K562 (cell line): ENCODE measurements around the gene CARD14. TPM values are rescaled to one million over a fixed set of nuclear protein-coding genes. Genes with fewer than 3 reads are reported as not detected.

Experiments
- ATAC-seq: fragments of 200-7000 bp; cut with Tn5 transposase; 3 replicates; pipeline ENCODE4 v1.9.1; 2020; ENCODE audit warnings: moderate library complexity
- BruUV-seq: library from RNA; stranded (reverse); fragments of 400-500 nt; replicated peaks from 2 replicates; lab custom pipeline; 2021; lab: Mats Ljungman, UMichigan
- CTCF ChIA-PET: fragments of 300-600 bp; formaldehyde crosslinking; extraction: SDS; loops from one replicate; lab custom pipeline; 2021; ENCODE audit warnings: low intra/inter-chr PET ratio; lab: Yijun Ruan, JAX
- POLR2A ChIA-PET: fragments of 300-600, 350-650 bp; sonication (Branson Sonifier 250); formaldehyde crosslinking; extraction: SDS; loops from one replicate; lab custom pipeline; 2021; ENCODE audit warnings: antibody characterized with exemption, inconsistent platforms; lab: Yijun Ruan, JAX
- DNase-seq, 4 experiments: peaks; one replicate each; pipeline versions ENCODE4 v3.0.0 to v3.0.0-alpha.2; 2011 to 2018; ENCODE audit warnings: low spot score in 3 of 4, mixed read lengths in 3 of 4; ENCODE audit errors: extremely low read depth in 1 of 4
- FAIRE-seq: peaks from 2 replicates; lab custom pipeline; 2011; peaks lifted over from hg19 to GRCh38; lab: Jason Lieb, UNC
- H2AFZ ChIP-seq: 2 replicates; pipeline ENCODE4 v1.6.0; 2011; ENCODE audit warnings: low read depth, low read length, control low read depth, inconsistent platforms
- H3K27ac ChIP-seq: fragments of 200-600 bp; 3 replicates; pipeline ENCODE4 v1.8.0; 2011; ENCODE audit warnings: low read depth, mild to moderate bottlenecking, control low read depth, inconsistent platforms, low read length, moderate library complexity, mixed read lengths; ENCODE audit errors: extremely low read depth
- H3K27me3 ChIP-seq, 2 experiments: fragments of 300-600 bp in 1 of 2; 2 replicates in 1 of 2; 3 replicates in 1 of 2; pipeline versions ENCODE4 v1.6.0 to v1.8.0; 2011; ENCODE audit warnings: inconsistent platforms in 2 of 2, low read length in 2 of 2, mild to moderate bottlenecking in 1 of 2, mixed read lengths in 1 of 2, moderate library complexity in 1 of 2; ENCODE audit not compliant: control insufficient read depth in 2 of 2, insufficient read depth in 2 of 2
- H3K36me3 ChIP-seq: fragments of 300-600 bp; 3 replicates; pipeline ENCODE4 v1.8.0; 2011; ENCODE audit warnings: mild to moderate bottlenecking, low read length, inconsistent platforms; ENCODE audit not compliant: control insufficient read depth, insufficient read depth
- H3K4me1 ChIP-seq, 2 experiments: fragments of 200-600 bp in 1 of 2; replicated peaks in 1 of 2; 2 replicates in 1 of 2; 3 replicates in 1 of 2; pipeline versions ENCODE4 v1.5.1 to v1.8.0; 2011; ENCODE audit warnings: inconsistent platforms in 2 of 2, low read length in 2 of 2, mild to moderate bottlenecking in 1 of 2, mixed read lengths in 1 of 2, moderate library complexity in 1 of 2; ENCODE audit not compliant: control insufficient read depth in 2 of 2, insufficient read depth in 2 of 2
- H3K4me2 ChIP-seq: 2 replicates; pipeline ENCODE4 v1.6.1; 2011; ENCODE audit warnings: low read length, control low read depth, inconsistent platforms, mixed read lengths; ENCODE audit not compliant: insufficient read depth
- H3K4me3 ChIP-seq: fragments of 200-600 bp; sonication (generic), shearing (Covaris generic); 2 replicates; pipeline ENCODE4 v1.5.1; 2016; ENCODE audit warnings: control low read depth, inconsistent platforms
- H3K79me2 ChIP-seq: fragments of 200-600 bp; 3 replicates; pipeline ENCODE4 v1.8.0; 2011; ENCODE audit warnings: low read length, inconsistent platforms; ENCODE audit not compliant: control insufficient read depth, insufficient read depth
- H3K9ac ChIP-seq, 2 experiments: 2 replicates each; pipeline versions ENCODE4 v1.6.0 to v1.6.1; 2011; ENCODE audit warnings: low read depth in 2 of 2, low read length in 2 of 2, control low read depth in 1 of 2, inconsistent platforms in 1 of 2, mild to moderate bottlenecking in 1 of 2, mixed read lengths in 1 of 2; ENCODE audit not compliant: insufficient read depth in 1 of 2
- H3K9me1 ChIP-seq: one replicate; pipeline ENCODE4 v1.6.0; 2011; ENCODE audit warnings: inconsistent platforms, mild to moderate bottlenecking, low read length, moderate library complexity; ENCODE audit not compliant: control insufficient read depth, insufficient read depth
- H3K9me3 ChIP-seq: replicated peaks from 2 replicates; pipeline ENCODE4 v1.5.1; 2011; ENCODE audit warnings: low read depth, low read length, inconsistent platforms; ENCODE audit not compliant: control insufficient read depth, insufficient read depth
- H4K20me1 ChIP-seq: replicated peaks from 2 replicates; pipeline ENCODE4 v1.6.1; 2011; ENCODE audit warnings: low read length, inconsistent platforms, mixed read lengths; ENCODE audit not compliant: control insufficient read depth, insufficient read depth
- ERF ChIP-seq: fragments of 450-650 bp; formaldehyde crosslinking; IDR thresholded peaks from 2 replicates; pipeline ENCODE4 v1.4.0; 2020; ENCODE audit warnings: mild to moderate bottlenecking, mixed read lengths
- HNRNPK ChIP-seq: fragments of 200-400 bp; formaldehyde crosslinking; IDR thresholded peaks from one replicate; pipeline ENCODE4 v1.6.1; 2018; ENCODE audit warnings: mild to moderate bottlenecking, low read depth, low read length; ENCODE audit not compliant: poor library complexity, severe bottlenecking
- ILK ChIP-seq: fragments of 450-650 bp; IDR thresholded peaks from 2 replicates; pipeline ENCODE4 v1.6.1; 2016; ENCODE audit warnings: missing genetic modification characterization, low read depth, mild to moderate bottlenecking, missing compliant biosample characterization, moderate library complexity, borderline replicate concordance
- KAT8 ChIP-seq: fragments of 450-650 bp; IDR thresholded peaks from 2 replicates; pipeline ENCODE4 v1.6.1; 2016; ENCODE audit warnings: low read depth, mild to moderate bottlenecking
- NUFIP1 ChIP-seq: fragments of 450-650 bp; IDR thresholded peaks from 2 replicates; pipeline ENCODE4 v1.6.1; 2018; ENCODE audit not compliant: partially characterized antibody
- YY1 ChIP-seq, 3 experiments: IDR thresholded peaks; 2 replicates each; pipeline ENCODE4 v1.6.1; 2011; ENCODE audit warnings: low read length in 2 of 3, mild to moderate bottlenecking in 2 of 3, moderate library complexity in 2 of 3, borderline replicate concordance in 1 of 3, control low read depth in 1 of 3, low read depth in 1 of 3; ENCODE audit not compliant: insufficient read depth in 3 of 3, insufficient replicate concordance in 2 of 3, control insufficient read depth in 1 of 3, insufficient read length in 1 of 3; ENCODE audit errors: extremely low read depth in 1 of 3
- ZNF584 ChIP-seq: fragments of 200-800 bp; sonication (Bioruptor generic); IDR thresholded peaks from 2 replicates; pipeline ENCODE4 v1.6.1; 2016; ENCODE audit warnings: low read depth, mild to moderate bottlenecking, missing genetic modification characterization, missing compliant biosample characterization
- ZSCAN32 ChIP-seq: fragments of 450-650 bp; formaldehyde crosslinking; IDR thresholded peaks from 2 replicates; pipeline ENCODE4 v1.4.0; 2020; ENCODE audit warnings: mild to moderate bottlenecking, moderate library complexity
- WGBS: fragments of 100-300 bp; shearing (Covaris generic); methylation state at CpG from one replicate; pipeline ENCODE4 v1.1.6; 2016; ENCODE audit warnings: low coverage, mixed read lengths; ENCODE audit not compliant: insufficient coverage; ENCODE audit errors: missing lambda C conversion rate; 5-methylcytosine and 5-hydroxymethylcytosine counted together
- in situ Hi-C: fragments of 300-500 bp; cut with MboI; formaldehyde crosslinking; loops from 4 replicates; pipeline ENCODE4 v1.15.0; 2018; ENCODE audit warnings: inconsistent platforms, mixed read lengths
- intact Hi-C: fragments of 100-400 bp; cut with micrococcal nuclease; formaldehyde crosslinking; loops from 2 replicates; pipeline ENCODE4 v1.14.2; 2022
- polyA plus RNA-seq, 8 experiments: library from polyadenylated mRNA; depleted of rRNA in 4 of 8; stranded (reverse) in 5 of 8; unstranded in 3 of 8; fragments of >200 nt; fragmentation: Nextera tagmentation in 2 of 8; fragmentation: Illumina TruSeq in 1 of 8; extraction: Ambion mirVana in 2 of 8; extraction: Trizol in 1 of 8; gene quantifications; 2 replicates each; pipeline versions ENCODE4 v1.2.1 to v1.2.3, GENCODE V29; 2011 to 2014; ENCODE audit warnings: inconsistent platforms in 1 of 8, missing spikeins in 1 of 8
- total RNA-seq, 7 experiments: library from RNA; depleted of rRNA in 6 of 7; stranded (reverse); fragments of >200 nt in 6 of 7; fragmentation: Illumina TruSeq in 2 of 7; extraction: Trizol in 2 of 7; gene quantifications; 2 replicates each; pipeline versions ENCODE4 v1.2.1 to v1.2.3, GENCODE V29; 2011 to 2021; ENCODE audit warnings: low replicate concordance in 1 of 7
- TF ChIP-seq, protein P1 (sequence below): fragments of 150-350 bp; conservative IDR thresholded peaks from 2 replicates; pipeline ENCODE4 v1.6.1; 2014; ENCODE audit warnings: low read length
- TF ChIP-seq, protein P2 (sequence below): sonication (generic); formaldehyde crosslinking; IDR thresholded peaks from 2 replicates; pipeline ENCODE4 v1.8.0; 2022; ENCODE audit warnings: missing genetic modification reagents, mild to moderate bottlenecking, borderline replicate concordance
- TF ChIP-seq, protein P3 (sequence below): fragments of 200-400 bp; formaldehyde crosslinking; IDR thresholded peaks from 2 replicates; pipeline ENCODE4 v1.6.1; 2017; ENCODE audit warnings: mild to moderate bottlenecking, low read depth, low read length, moderate library complexity

Gene CARD14
- total and polyA plus RNA-seq, 9 of the 15 experiments (the other 6 are each of a cell fraction or from before 2014, with no cell fraction given), result not detected

DNA sequence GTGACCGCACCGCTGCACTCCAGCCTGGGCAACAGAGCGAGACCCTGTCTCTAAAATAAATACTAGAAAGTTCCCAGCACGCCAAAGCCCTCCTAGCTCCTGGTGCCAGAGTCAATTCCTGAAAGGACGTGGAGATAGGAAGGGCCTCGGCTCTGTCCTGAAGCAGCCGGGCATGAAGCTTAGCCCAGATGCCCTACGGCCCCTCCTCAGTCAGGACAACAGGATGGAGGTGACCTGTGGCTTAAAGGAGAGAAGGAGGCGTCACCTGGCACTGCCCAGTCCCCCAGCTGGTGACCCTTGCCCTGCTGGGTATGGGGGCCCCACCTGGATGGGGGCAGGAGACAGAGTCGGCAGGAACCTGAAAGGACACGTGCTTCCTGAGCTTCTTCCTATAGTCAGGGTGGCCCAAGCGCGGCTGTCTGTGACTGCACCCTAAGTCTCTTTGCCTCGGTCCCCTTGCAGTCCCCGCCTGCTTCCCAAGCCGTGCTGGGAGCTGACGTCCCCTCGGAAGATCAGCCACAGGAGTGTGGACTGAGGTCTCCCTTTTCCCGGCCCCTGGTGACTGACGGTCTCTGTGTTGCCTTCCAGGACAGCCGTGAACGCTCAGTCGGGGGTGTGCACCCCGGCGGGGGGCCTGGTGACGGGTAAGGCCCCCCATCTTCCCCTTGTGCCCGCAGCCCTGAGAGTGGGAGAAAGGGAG, 75.9 kb downstream of the CARD14 start (continued):
- TF ChIP-seq YY1 (IDR thresholded peaks at IDR 0.05; ENCODE audit: borderline replicate concordance in 1 of 3, control insufficient read depth in 1 of 3, extremely low read depth in 1 of 3, insufficient read depth in 3 of 3, insufficient read length in 1 of 3, insufficient replicate concordance in 2 of 3, low read depth in 1 of 3, low read length in 2 of 3) (no peak), ILK (no peak)
- TF ChIP-seq, protein P1, sequence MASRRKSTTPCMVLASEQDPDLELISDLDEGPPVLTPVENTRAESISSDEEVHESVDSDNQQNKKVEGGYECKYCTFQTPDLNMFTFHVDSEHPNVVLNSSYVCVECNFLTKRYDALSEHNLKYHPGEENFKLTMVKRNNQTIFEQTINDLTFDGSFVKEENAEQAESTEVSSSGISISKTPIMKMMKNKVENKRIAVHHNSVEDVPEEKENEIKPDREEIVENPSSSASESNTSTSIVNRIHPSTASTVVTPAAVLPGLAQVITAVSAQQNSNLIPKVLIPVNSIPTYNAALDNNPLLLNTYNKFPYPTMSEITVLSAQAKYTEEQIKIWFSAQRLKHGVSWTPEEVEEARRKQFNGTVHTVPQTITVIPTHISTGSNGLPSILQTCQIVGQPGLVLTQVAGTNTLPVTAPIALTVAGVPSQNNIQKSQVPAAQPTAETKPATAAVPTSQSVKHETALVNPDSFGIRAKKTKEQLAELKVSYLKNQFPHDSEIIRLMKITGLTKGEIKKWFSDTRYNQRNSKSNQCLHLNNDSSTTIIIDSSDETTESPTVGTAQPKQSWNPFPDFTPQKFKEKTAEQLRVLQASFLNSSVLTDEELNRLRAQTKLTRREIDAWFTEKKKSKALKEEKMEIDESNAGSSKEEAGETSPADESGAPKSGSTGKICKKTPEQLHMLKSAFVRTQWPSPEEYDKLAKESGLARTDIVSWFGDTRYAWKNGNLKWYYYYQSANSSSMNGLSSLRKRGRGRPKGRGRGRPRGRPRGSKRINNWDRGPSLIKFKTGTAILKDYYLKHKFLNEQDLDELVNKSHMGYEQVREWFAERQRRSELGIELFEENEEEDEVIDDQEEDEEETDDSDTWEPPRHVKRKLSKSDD, result no peak

DNA sequence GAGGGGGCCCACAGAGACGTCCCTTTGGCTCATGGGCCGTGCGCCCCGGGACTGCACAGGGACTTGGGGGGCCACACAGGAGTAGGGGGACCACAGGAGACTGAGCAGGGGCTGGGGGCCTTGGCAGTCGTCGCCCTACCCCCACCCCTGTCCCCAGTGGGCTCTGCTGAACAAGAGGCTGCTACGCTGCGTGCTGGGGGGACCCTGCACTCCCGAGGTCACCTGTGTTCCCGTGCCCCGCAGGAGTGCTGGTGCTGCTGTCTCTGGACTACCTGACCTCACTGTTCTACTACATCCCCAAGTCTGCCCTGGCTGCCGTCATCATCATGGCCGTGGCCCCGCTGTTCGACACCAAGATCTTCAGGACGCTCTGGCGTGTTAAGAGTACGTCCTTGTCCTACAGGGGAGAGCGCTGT, 76.4 kb downstream of the CARD14 start:
- intact Hi-C loops, result no loop called here
- no peak for DNase-seq
- Histone ChIP-seq H3K4me3 (no peak overlapping the region), H3K27me3 (no peaks in the 10 kb centered on the region), H3K9me3 (no peaks in the 10 kb centered on the region), H3K27ac (no peak overlapping the region), H3K4me1 (peaks cover 0 to 43% of the 10 kb centered on the region in 2 experiments; a peak in 3 of 5 replicates), H3K9me1 (no peaks in the 10 kb centered on the region), H3K9ac (0 out of 4 replicates have a peak overlapping the region, but pooled peaks of 1 of the 2 experiments have one; percentile 23), H3K79me2 (no peaks in the 10 kb centered on the region), H2AFZ (no peak overlapping the region), H3K36me3 (no peaks in the 10 kb centered on the region), H4K20me1 (no peaks in the 10 kb centered on the region), H3K4me2 (no peak overlapping the region)
- no peak for ATAC-seq
- no peak for FAIRE-seq
- WGBS, result 67% methylated on average over 16 of the region's 19 CpGs
- POLR2A ChIA-PET, result no interaction called here
- in situ Hi-C loops, result no loop called here
- CTCF ChIA-PET, result no interaction called here
- BruUV-seq, result no TSS peak
- TF ChIP-seq ZSCAN32 (no peak), ZNF584 (no peak), ERF (CRISPR knock-in tag) (no peak), NUFIP1 (no peak), KAT8 (no peak), HNRNPK (no peak)
- TF ChIP-seq, protein P2, sequence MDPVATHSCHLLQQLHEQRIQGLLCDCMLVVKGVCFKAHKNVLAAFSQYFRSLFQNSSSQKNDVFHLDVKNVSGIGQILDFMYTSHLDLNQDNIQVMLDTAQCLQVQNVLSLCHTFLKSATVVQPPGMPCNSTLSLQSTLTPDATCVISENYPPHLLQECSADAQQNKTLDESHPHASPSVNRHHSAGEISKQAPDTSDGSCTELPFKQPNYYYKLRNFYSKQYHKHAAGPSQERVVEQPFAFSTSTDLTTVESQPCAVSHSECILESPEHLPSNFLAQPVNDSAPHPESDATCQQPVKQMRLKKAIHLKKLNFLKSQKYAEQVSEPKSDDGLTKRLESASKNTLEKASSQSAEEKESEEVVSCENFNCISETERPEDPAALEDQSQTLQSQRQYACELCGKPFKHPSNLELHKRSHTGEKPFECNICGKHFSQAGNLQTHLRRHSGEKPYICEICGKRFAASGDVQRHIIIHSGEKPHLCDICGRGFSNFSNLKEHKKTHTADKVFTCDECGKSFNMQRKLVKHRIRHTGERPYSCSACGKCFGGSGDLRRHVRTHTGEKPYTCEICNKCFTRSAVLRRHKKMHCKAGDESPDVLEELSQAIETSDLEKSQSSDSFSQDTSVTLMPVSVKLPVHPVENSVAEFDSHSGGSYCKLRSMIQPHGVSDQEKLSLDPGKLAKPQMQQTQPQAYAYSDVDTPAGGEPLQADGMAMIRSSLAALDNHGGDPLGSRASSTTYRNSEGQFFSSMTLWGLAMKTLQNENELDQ (CRISPR knock-in tag), result no peak
- TF ChIP-seq, protein P3, sequence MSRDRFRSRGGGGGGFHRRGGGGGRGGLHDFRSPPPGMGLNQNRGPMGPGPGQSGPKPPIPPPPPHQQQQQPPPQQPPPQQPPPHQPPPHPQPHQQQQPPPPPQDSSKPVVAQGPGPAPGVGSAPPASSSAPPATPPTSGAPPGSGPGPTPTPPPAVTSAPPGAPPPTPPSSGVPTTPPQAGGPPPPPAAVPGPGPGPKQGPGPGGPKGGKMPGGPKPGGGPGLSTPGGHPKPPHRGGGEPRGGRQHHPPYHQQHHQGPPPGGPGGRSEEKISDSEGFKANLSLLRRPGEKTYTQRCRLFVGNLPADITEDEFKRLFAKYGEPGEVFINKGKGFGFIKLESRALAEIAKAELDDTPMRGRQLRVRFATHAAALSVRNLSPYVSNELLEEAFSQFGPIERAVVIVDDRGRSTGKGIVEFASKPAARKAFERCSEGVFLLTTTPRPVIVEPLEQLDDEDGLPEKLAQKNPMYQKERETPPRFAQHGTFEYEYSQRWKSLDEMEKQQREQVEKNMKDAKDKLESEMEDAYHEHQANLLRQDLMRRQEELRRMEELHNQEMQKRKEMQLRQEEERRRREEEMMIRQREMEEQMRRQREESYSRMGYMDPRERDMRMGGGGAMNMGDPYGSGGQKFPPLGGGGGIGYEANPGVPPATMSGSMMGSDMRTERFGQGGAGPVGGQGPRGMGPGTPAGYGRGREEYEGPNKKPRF, result no peak
